ENCODE measurements around the gene BCL2.
A peak's percentile ranks its signal among the peaks of the same experiment; 100 is the strongest.

The BCL2 gene

DNA sequence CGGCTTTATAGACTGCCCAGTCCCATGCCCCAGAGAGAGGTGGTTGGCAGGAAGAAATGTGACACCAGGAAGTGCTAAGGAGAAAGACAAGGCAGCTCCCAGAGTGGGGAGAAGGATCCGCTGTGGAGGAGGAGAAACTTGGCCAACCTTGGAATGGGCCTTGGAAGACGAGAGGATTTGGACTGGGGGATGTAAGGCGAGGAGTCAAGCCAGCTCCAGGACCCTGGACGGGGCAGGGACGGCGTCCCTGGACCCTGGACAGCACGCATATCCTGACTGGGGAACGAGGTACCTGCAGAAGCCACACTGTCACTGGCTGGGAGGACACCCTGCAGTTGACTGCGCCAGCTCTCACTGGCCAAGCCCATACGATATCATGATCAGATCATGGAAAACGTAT, 153.4 kb downstream of the BCL2 start:
- Mint-ChIP-seq H3K27me3 (ENCODE audit: low read depth, poor library complexity) (peaks cover 5% of the 10 kb centered on the region), H3K4me3 (no peak overlapping the region), H3K36me3 (ENCODE audit: low read depth) (peaks cover 17% of the 10 kb centered on the region), H3K27ac (no peak overlapping the region), H3K9me3 (no peaks in the 10 kb centered on the region), H3K4me1 (peaks cover 49% of the 10 kb centered on the region)
- no peak for DNase-seq
- no peak for TF ChIP-seq CTCF (IDR thresholded peaks at IDR 0.05)

DNA sequence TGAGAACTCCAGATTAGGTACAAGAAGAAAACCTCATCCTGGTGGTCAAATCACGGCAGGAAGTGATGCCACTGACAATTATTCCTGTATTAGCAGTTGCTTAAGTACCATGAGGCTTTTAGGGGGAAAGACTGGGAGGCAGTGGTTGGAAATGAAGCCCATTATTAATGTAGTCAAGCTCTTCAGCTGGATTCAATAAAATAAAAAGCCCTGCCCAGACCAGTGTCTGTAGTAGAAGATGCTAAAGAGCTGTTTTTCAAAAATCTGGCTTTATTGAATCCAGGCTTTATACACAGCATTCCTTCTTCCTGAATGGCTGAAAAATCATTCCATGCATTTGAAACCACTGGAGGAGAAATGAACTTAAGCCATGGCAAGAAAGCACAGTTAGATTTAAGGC, 155.2 kb downstream of the BCL2 start:
- peaks cover 57% of the 10 kb centered on the region for H3K4me1 Mint-ChIP-seq
- H3K9me3 Mint-ChIP-seq = no peaks in the 10 kb centered on the region
- no peak overlapping the region for H3K4me3 Mint-ChIP-seq
- peaks cover 5% of the 10 kb centered on the region for H3K27me3 Mint-ChIP-seq (ENCODE audit: low read depth, poor library complexity)
- DNase-seq = no peak
- no peak overlapping the region for H3K27ac Mint-ChIP-seq
- H3K36me3 Mint-ChIP-seq (ENCODE audit: low read depth) = peaks cover 21% of the 10 kb centered on the region
- TF ChIP-seq CTCF (IDR thresholded peaks at IDR 0.05) = no peak

DNA sequence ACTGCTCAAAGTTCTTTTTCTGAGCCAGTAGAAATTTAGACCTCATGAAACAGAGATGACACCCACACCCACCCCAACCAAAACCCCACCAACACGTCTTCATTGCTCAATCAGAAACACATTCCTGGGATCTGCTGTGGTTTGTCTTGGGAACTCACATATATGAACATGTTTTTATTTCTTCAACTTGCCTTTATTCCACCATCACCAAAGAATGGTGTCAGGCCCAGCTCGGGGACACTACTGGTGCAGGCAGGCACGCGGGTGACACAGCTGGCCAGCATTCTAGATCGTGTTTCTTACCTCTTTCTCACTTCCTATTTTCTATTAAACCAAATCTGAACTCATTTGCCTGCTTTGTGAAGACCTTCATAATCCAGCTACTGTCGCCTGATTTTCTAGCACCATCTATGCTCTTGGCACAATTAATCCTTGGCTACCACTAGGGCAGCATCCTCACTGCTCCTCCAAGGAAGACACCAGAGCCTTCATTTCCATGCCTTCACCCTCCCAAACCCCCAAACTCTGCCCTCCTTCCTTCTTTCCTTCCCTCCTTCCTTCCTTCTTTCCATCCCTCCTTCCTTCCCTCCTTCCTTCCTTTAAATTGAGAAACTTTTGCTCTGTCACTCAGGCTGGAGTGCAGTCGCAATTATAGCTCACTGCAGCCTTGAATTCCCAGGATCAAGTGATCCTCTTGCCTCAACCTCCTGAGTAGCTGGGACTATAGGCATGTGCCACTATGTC, 157.1 kb downstream of the BCL2 start:
- H3K4me1 Mint-ChIP-seq = peaks cover 72% of the 10 kb centered on the region
- H3K9me3 Mint-ChIP-seq = no peaks in the 10 kb centered on the region
- H3K4me3 Mint-ChIP-seq = no peak overlapping the region
- H3K27me3 Mint-ChIP-seq (ENCODE audit: low read depth, poor library complexity) = peaks cover 5% of the 10 kb centered on the region
- no peak for DNase-seq
- TF ChIP-seq CTCF (IDR thresholded peaks at IDR 0.05) = no peak
- H3K27ac Mint-ChIP-seq = no peak overlapping the region
- H3K36me3 Mint-ChIP-seq (ENCODE audit: low read depth) = peaks cover 27% of the 10 kb centered on the region

DNA sequence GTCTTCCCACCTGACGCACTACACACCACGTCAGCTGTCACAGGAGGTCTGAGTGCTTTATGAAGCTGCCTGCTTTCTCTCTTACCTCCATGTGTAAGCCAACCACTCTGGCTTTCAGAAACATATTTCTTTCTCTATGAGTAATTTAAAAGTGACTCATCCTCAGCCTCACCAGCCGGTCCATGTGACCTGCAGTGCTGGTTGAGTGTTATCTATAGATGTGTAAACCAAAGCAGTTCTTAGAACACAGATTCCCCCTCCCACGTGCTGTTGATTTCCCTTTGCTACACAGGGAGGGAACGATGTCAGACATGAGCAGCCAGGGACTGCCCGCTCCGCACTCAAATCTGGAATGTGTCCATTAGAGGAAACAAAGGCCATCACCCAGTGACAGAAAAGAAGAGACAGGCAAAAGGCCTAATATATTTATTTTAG, 157.8 kb downstream of the BCL2 start:
- H3K4me1 Mint-ChIP-seq = peaks cover 73% of the 10 kb centered on the region
- H3K9me3 Mint-ChIP-seq = no peaks in the 10 kb centered on the region
- H3K27ac Mint-ChIP-seq = peak overlapping the region; percentile 33
- no peak for DNase-seq
- H3K27me3 Mint-ChIP-seq (ENCODE audit: low read depth, poor library complexity) = peaks cover 5% of the 10 kb centered on the region
- TF ChIP-seq CTCF (IDR thresholded peaks at IDR 0.05) = no peak
- no peak overlapping the region for H3K4me3 Mint-ChIP-seq
- H3K36me3 Mint-ChIP-seq (ENCODE audit: low read depth) = peaks cover 28% of the 10 kb centered on the region

DNA sequence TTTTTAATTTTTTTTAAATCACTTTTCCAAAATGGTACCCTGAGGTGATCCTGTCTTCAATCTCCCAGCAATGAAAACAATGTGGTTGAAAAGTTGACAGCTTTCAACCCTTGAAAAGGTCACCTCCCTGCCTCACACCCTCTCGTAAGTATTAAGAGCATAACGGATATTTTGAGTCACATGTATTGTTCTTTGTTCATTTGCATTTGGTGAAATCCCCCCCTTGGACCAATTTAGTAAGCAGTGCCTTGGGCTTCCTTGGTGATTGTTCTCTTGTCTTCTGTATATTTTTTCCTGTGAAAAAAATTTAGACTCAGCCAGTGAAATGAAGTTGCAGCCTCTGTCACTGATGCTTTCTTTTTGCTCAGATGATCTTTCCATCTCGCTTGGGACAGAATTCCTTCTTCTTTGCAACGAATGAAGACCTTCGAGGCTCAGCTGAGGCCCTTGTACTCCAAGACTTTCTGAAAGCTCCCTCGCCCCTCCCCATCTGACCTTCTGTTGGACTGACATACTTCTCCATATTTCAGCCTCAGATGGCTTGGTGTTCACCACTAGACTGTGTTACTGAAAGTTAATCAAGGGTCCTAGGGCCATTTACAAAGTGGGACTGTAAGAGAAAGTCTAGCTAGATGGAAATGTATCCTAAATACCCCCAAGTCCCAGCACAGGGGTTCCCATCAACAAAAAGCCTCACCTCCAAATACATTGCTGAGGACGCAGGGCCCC, 158.4 kb downstream of the BCL2 start:
- H3K27ac Mint-ChIP-seq = no peak overlapping the region
- no peak for TF ChIP-seq CTCF (IDR thresholded peaks at IDR 0.05)
- H3K4me3 Mint-ChIP-seq = no peak overlapping the region
- peaks cover 28% of the 10 kb centered on the region for H3K36me3 Mint-ChIP-seq (ENCODE audit: low read depth)
- no peak for DNase-seq
- peaks cover 73% of the 10 kb centered on the region for H3K4me1 Mint-ChIP-seq
- H3K9me3 Mint-ChIP-seq = no peaks in the 10 kb centered on the region
- peaks cover 5% of the 10 kb centered on the region for H3K27me3 Mint-ChIP-seq (ENCODE audit: low read depth, poor library complexity)

All from nephron progenitor cell (in vitro differentiated cells).